ENCODE results near the gene STIM1.

GRCh38 chr11:4035985-4036384 is 180.5 kb downstream of the STIM1 start:
- no peak for TF ChIP-seq ZNF274 (IDR thresholded peaks at IDR 0.05; ENCODE audit: insufficient read depth, insufficient read length)
- no peak for TF ChIP-seq NFIC (IDR thresholded peaks at IDR 0.05; ENCODE audit: low read depth, low read length)
- no peak for TF ChIP-seq POLR2A (IDR thresholded peaks at IDR 0.05; ENCODE audit: low read depth, low read length)
- no peak for TF ChIP-seq CREM (IDR thresholded peaks at IDR 0.05; ENCODE audit: low read depth)
- no peak for TF ChIP-seq CTCF (IDR thresholded peaks at IDR 0.05 in 2 of 3, conservative IDR thresholded peaks at IDR 0.05 in 1 of 3; ENCODE audit: control insufficient read depth in 2 of 3, extremely low read depth in 1 of 3, insufficient read depth in 1 of 3, low read depth in 3 of 3, low read length in 3 of 3)
- no peak for TF ChIP-seq TAF1 (IDR thresholded peaks at IDR 0.05; ENCODE audit: borderline replicate concordance, low read depth, low read length)
- TF ChIP-seq EED (IDR thresholded peaks at IDR 0.05; ENCODE audit: low read depth) = no peak
- TF ChIP-seq SUPT20H (IDR thresholded peaks at IDR 0.05; ENCODE audit: borderline replicate concordance, control insufficient read depth, low read depth, low read length) = no peak
- no peak for TF ChIP-seq BCLAF1 (IDR thresholded peaks at IDR 0.05)

Measured in GM12878 (cell line).